ENCODE measurements around the gene PTCD3.
A peak's percentile ranks its signal among the peaks of the same experiment; 100 is the strongest.

PTCD3 gene

DNA sequence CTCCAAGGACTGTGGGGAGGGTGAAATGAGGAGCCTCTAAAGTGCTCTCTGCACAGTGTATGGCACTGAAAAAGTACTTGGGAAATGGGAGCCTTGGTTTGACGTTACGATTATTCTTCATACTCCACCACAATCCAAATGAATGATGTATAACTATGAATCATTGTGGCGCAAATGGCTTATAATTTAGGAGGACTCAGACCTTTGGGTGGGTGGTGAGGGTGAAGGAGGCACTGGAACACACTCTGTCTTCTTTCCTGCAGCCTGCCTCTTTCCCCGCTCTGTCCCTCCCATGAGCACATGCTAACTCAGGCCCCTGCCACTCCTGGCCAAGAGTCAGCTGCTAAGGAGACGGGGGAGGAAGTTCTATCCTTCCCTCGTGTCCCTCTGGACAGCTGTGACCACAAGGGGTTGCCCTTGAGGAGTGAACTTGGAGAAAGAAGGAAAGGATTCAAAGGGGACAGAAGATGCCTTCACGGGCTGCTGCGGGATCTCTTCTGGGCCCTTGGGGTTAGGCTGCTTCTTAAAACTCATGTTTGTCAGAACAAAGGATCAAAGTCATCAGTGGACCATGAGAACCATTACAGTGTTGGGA is 36.8 kb upstream of the PTCD3 start:
- H3K9me2 ChIP-seq (replicated peaks; ENCODE audit: low read depth, low read length) = no peaks in the 10 kb centered on the region
- no peaks in the 10 kb centered on the region for H3K27me3 ChIP-seq (ENCODE audit: insufficient read depth, low read length, poor library complexity, severe bottlenecking)
- peaks cover 12% of the 10 kb centered on the region for H3F3A ChIP-seq (ENCODE audit: low read depth)
- no peaks in the 10 kb centered on the region for H4K20me1 ChIP-seq (ENCODE audit: insufficient read depth, low read length, poor library complexity, severe bottlenecking)
- H3K9ac ChIP-seq (ENCODE audit: low read depth, low read length, poor library complexity, severe bottlenecking) = peak overlapping the region; percentile 62
- H3K4me1 ChIP-seq (ENCODE audit: insufficient read depth, low read length, poor library complexity, severe bottlenecking) = peaks cover 54% of the 10 kb centered on the region
- peaks cover 48% of the 10 kb centered on the region for H3K36me3 ChIP-seq (ENCODE audit: insufficient read depth, low read length)
- no peak overlapping the region for H3K4me3 ChIP-seq (ENCODE audit: low read length, poor library complexity, severe bottlenecking)
- H3K79me2 ChIP-seq (ENCODE audit: insufficient read depth, low read length) = no peaks in the 10 kb centered on the region
- peak overlapping the region; percentile 74 for H3K4me2 ChIP-seq (ENCODE audit: low read depth, low read length, poor library complexity, severe bottlenecking)
- no peak for TF ChIP-seq EZH2phosphoT487 (IDR thresholded peaks at IDR 0.05; ENCODE audit: borderline replicate concordance)
- TF ChIP-seq, protein P1, sequence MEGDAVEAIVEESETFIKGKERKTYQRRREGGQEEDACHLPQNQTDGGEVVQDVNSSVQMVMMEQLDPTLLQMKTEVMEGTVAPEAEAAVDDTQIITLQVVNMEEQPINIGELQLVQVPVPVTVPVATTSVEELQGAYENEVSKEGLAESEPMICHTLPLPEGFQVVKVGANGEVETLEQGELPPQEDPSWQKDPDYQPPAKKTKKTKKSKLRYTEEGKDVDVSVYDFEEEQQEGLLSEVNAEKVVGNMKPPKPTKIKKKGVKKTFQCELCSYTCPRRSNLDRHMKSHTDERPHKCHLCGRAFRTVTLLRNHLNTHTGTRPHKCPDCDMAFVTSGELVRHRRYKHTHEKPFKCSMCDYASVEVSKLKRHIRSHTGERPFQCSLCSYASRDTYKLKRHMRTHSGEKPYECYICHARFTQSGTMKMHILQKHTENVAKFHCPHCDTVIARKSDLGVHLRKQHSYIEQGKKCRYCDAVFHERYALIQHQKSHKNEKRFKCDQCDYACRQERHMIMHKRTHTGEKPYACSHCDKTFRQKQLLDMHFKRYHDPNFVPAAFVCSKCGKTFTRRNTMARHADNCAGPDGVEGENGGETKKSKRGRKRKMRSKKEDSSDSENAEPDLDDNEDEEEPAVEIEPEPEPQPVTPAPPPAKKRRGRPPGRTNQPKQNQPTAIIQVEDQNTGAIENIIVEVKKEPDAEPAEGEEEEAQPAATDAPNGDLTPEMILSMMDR (conservative IDR thresholded peaks at IDR 0.05; ENCODE audit: low read length) = no peak
- H2AFZ ChIP-seq (ENCODE audit: low read length) = no peak overlapping the region
- H3K9me3 ChIP-seq (ENCODE audit: insufficient read depth, low read depth, low read length) = no peaks in the 10 kb centered on the region

DNA sequence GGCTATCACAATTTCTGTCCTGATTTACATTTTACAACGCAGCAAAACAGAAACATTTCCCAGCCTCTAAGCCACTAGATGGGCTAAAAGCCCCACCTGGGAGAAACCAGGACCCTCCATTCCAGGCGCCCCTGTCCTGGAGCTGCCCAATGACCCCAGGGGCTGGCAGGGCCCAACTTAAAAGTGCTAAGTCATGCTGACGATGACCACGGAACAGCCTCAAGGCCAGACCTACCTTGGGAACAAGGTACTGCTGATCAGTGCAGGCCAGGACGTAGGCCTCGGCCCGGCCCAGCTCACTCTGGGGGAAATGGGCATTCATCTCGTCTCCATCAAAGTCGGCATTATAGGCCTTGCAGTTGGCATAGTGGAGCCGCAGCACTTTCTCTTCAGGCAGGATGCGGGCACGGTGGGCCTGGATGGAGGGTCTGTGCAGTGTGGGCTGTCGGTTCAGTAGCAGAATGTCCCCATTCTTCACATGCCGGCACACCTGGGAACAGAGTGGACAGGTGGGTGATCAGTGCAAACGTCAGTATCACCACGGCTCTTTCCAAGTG is 36.2 kb upstream of the PTCD3 start:
- Histone ChIP-seq H3K9ac (ENCODE audit: low read depth, low read length, poor library complexity, severe bottlenecking) (no peak overlapping the region), H3K27me3 (ENCODE audit: insufficient read depth, low read length, poor library complexity, severe bottlenecking) (no peaks in the 10 kb centered on the region), H3K4me2 (ENCODE audit: low read depth, low read length, poor library complexity, severe bottlenecking) (no peak overlapping the region), H3K4me1 (ENCODE audit: insufficient read depth, low read length, poor library complexity, severe bottlenecking) (peaks cover 56% of the 10 kb centered on the region), H2AFZ (ENCODE audit: low read length) (no peak overlapping the region), H3K9me2 (replicated peaks; ENCODE audit: low read depth, low read length) (no peaks in the 10 kb centered on the region), H4K20me1 (ENCODE audit: insufficient read depth, low read length, poor library complexity, severe bottlenecking) (no peaks in the 10 kb centered on the region), H3K9me3 (ENCODE audit: insufficient read depth, low read depth, low read length) (no peaks in the 10 kb centered on the region), H3K4me3 (ENCODE audit: low read length, poor library complexity, severe bottlenecking) (no peak overlapping the region), H3K79me2 (ENCODE audit: insufficient read depth, low read length) (no peaks in the 10 kb centered on the region), H3K36me3 (ENCODE audit: insufficient read depth, low read length) (peaks cover 45% of the 10 kb centered on the region), H3F3A (ENCODE audit: low read depth) (peaks cover 12% of the 10 kb centered on the region)
- TF ChIP-seq, protein P1 (conservative IDR thresholded peaks at IDR 0.05; ENCODE audit: low read length) = no peak
- TF ChIP-seq EZH2phosphoT487 (IDR thresholded peaks at IDR 0.05; ENCODE audit: borderline replicate concordance) = no peak

DNA sequence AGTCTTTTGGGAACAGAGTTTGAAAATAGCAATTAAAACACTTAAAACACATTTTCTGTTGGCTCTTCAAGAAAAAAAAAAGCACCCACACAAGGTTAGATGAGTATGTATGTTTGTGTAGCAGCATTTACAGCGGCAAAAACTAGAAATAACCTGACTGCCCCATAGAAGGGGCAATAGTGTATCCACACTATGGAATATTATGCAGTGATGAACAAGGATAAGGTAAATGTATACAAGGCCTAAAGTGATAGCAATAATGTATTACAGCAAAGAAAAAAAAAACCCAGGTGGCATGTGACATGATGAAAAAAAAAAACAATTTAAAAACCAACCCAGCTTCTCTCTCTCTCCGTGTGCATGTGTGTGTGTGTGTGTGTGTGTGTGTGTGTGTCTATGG is 35.2 kb upstream of the PTCD3 start:
- no peaks in the 10 kb centered on the region for H3K27me3 ChIP-seq (ENCODE audit: insufficient read depth, low read length, poor library complexity, severe bottlenecking)
- H3K9me3 ChIP-seq (ENCODE audit: insufficient read depth, low read depth, low read length) = no peaks in the 10 kb centered on the region
- peaks cover 12% of the 10 kb centered on the region for H3F3A ChIP-seq (ENCODE audit: low read depth)
- TF ChIP-seq, protein P1 (conservative IDR thresholded peaks at IDR 0.05; ENCODE audit: low read length) = no peak
- TF ChIP-seq EZH2phosphoT487 (IDR thresholded peaks at IDR 0.05; ENCODE audit: borderline replicate concordance) = no peak
- no peaks in the 10 kb centered on the region for H4K20me1 ChIP-seq (ENCODE audit: insufficient read depth, low read length, poor library complexity, severe bottlenecking)
- H3K4me3 ChIP-seq (ENCODE audit: low read length, poor library complexity, severe bottlenecking) = no peak overlapping the region
- peaks cover 37% of the 10 kb centered on the region for H3K36me3 ChIP-seq (ENCODE audit: insufficient read depth, low read length)
- H3K4me2 ChIP-seq (ENCODE audit: low read depth, low read length, poor library complexity, severe bottlenecking) = no peak overlapping the region
- no peak overlapping the region for H2AFZ ChIP-seq (ENCODE audit: low read length)
- H3K9ac ChIP-seq (ENCODE audit: low read depth, low read length, poor library complexity, severe bottlenecking) = no peak overlapping the region
- H3K79me2 ChIP-seq (ENCODE audit: insufficient read depth, low read length) = no peaks in the 10 kb centered on the region
- H3K4me1 ChIP-seq (ENCODE audit: insufficient read depth, low read length, poor library complexity, severe bottlenecking) = peaks cover 56% of the 10 kb centered on the region
- H3K9me2 ChIP-seq (replicated peaks; ENCODE audit: low read depth, low read length) = no peaks in the 10 kb centered on the region

All from Loucy (cell line).